Neutrophil (primary cell): Measurements from ENCODE around the gene CHST8.

Experiments
- H3K27ac ChIP-seq: fragments of 200-600 bp; sonication (generic); 2 replicates; pipeline ENCODE4 v1.5.1; 2016; ENCODE audit warnings: mild to moderate bottlenecking, moderate library complexity
- H3K27me3 ChIP-seq: fragments of 200-600 bp; sonication (generic); 2 replicates; pipeline ENCODE4 v1.6.0; 2016; ENCODE audit warnings: mild to moderate bottlenecking
- H3K36me3 ChIP-seq: fragments of 200-600 bp; sonication (generic); 2 replicates; pipeline ENCODE4 v1.5.1; 2017
- H3K4me1 ChIP-seq, 2 experiments: fragments of 200-600 bp in 1 of 2; sonication (generic) in 1 of 2; 1 replicate in 1 of 2; 2 replicates in 1 of 2; pipeline versions ENCODE4 v1.5.1 to v1.6.1; 2013 to 2016; ENCODE audit warnings: low read depth in 1 of 2, low read length in 1 of 2, mild to moderate bottlenecking in 1 of 2, moderate library complexity in 1 of 2; ENCODE audit not compliant: control insufficient read depth in 1 of 2, insufficient read depth in 1 of 2
- H3K4me3 ChIP-seq, 2 experiments: fragments of 200-600 bp in 1 of 2; sonication (generic) in 1 of 2; 1 replicate in 1 of 2; 2 replicates in 1 of 2; pipeline ENCODE4 v1.5.1; 2013 to 2016; ENCODE audit warnings: low read depth in 1 of 2, low read length in 1 of 2, mild to moderate bottlenecking in 1 of 2, moderate library complexity in 1 of 2
- H3K9me3 ChIP-seq: fragments of 200-600 bp; sonication (generic); 2 replicates; pipeline ENCODE4 v1.5.1; 2016
- TF ChIP-seq, protein P1 (sequence below): fragments of 200-600 bp; sonication (generic); IDR thresholded peaks from 2 replicates; pipeline ENCODE4 v1.5.1; 2016; ENCODE audit warnings: antibody characterized with exemption

The CHST8 gene

GRCh38 chr19:33675501-33676124 lies 53.9 kb downstream of the CHST8 start:
- Histone ChIP-seq H3K27ac (no peak overlapping the region), H3K4me1 (no peaks in the 10 kb centered on the region), H3K9me3 (no peaks in the 10 kb centered on the region), H3K27me3 (no peaks in the 10 kb centered on the region), H3K36me3 (no peaks in the 10 kb centered on the region), H3K4me3 (no peak overlapping the region)
- TF ChIP-seq, protein P1, sequence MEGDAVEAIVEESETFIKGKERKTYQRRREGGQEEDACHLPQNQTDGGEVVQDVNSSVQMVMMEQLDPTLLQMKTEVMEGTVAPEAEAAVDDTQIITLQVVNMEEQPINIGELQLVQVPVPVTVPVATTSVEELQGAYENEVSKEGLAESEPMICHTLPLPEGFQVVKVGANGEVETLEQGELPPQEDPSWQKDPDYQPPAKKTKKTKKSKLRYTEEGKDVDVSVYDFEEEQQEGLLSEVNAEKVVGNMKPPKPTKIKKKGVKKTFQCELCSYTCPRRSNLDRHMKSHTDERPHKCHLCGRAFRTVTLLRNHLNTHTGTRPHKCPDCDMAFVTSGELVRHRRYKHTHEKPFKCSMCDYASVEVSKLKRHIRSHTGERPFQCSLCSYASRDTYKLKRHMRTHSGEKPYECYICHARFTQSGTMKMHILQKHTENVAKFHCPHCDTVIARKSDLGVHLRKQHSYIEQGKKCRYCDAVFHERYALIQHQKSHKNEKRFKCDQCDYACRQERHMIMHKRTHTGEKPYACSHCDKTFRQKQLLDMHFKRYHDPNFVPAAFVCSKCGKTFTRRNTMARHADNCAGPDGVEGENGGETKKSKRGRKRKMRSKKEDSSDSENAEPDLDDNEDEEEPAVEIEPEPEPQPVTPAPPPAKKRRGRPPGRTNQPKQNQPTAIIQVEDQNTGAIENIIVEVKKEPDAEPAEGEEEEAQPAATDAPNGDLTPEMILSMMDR = no peak

- H3K4me1 ChIP-seq = no peaks in the 10 kb centered on the region
- peaks cover under 1% of the 10 kb centered on the region for H3K27me3 ChIP-seq
Observed at GRCh38 chr19:33676999-33677665, 55.4 kb downstream of the CHST8 start.

GRCh38 chr19:33677745-33678426 lies 56.1 kb downstream of the CHST8 start:
- TF ChIP-seq, protein P1 = no peak
- Histone ChIP-seq H3K4me3 (no peak overlapping the region), H3K4me1 (no peaks in the 10 kb centered on the region), H3K27ac (no peak overlapping the region), H3K36me3 (no peaks in the 10 kb centered on the region), H3K9me3 (no peaks in the 10 kb centered on the region), H3K27me3 (peaks cover 8% of the 10 kb centered on the region)

More at GRCh38 chr19:33676999-33677665, 55.4 kb downstream of the CHST8 start:
- TF ChIP-seq, protein P1 = no peak
- H3K36me3 ChIP-seq = no peaks in the 10 kb centered on the region
- no peak overlapping the region for H3K27ac ChIP-seq
- no peaks in the 10 kb centered on the region for H3K9me3 ChIP-seq
- H3K4me3 ChIP-seq = no peak overlapping the region

- H3K9me3 ChIP-seq = no peaks in the 10 kb centered on the region
- no peak overlapping the region for H3K4me3 ChIP-seq
- H3K27me3 ChIP-seq = peaks cover 19% of the 10 kb centered on the region
- TF ChIP-seq, protein P1 = no peak
- H3K4me1 ChIP-seq = no peaks in the 10 kb centered on the region
- no peaks in the 10 kb centered on the region for H3K36me3 ChIP-seq
- H3K27ac ChIP-seq = no peak overlapping the region
Observed at GRCh38 chr19:33678796-33679585, 57.2 kb downstream of the CHST8 start.

- no peaks in the 10 kb centered on the region for H3K36me3 ChIP-seq
- TF ChIP-seq, protein P1 = no peak
- no peak overlapping the region for H3K27ac ChIP-seq
- H3K4me3 ChIP-seq = no peak overlapping the region
- H3K4me1 ChIP-seq = no peaks in the 10 kb centered on the region
- H3K9me3 ChIP-seq = no peaks in the 10 kb centered on the region
- H3K27me3 ChIP-seq = peaks cover 26% of the 10 kb centered on the region
Observed at GRCh38 chr19:33679696-33680095, 57.9 kb downstream of the CHST8 start.
